GM20000 (cell line): ENCODE data around the gene ELOA.

Experiments
- DNase-seq: peaks from one replicate; pipeline ENCODE4 v3.0.0; 2012; ENCODE audit warnings: low spot score
- CTCF ChIP-seq: IDR thresholded peaks from 2 replicates; pipeline ENCODE4 v1.5.1; 2012; ENCODE audit warnings: mild to moderate bottlenecking, control low read depth; ENCODE audit errors: extremely low read depth, missing control alignments

ELOA gene

DNA sequence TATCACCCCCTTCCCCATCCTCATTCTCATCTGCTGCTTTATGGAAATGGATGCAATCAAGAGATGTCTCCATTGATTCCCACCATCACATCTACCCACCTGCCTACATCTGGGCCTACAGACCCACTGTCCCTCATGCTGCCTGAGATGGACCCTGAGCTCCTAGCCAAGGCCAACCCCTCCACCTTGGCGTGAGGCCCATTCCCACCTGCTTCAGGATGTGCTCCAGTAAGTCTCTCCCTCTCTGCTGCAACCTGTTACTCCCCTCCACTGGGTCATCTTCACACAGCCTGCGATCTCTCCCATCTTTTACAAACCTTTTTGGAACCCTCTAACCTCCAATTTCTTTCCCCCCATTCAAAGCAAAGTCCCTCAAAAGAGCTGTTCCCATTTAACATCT lies 61.8 kb downstream of the ELOA start:
- TF ChIP-seq CTCF, result no peak
- DNase-seq, result no peak

GRCh38 chr1:23806280-23806679 lies 63.0 kb downstream of the ELOA start:
- TF ChIP-seq CTCF, result no peak

GRCh38 chr1:23807453-23807852 lies 64.2 kb downstream of the ELOA start:
- TF ChIP-seq CTCF, result no peak
- DNase-seq, result no peak

More at GRCh38 chr1:23806280-23806679, 63.0 kb downstream of the ELOA start:
- no peak for DNase-seq

DNA sequence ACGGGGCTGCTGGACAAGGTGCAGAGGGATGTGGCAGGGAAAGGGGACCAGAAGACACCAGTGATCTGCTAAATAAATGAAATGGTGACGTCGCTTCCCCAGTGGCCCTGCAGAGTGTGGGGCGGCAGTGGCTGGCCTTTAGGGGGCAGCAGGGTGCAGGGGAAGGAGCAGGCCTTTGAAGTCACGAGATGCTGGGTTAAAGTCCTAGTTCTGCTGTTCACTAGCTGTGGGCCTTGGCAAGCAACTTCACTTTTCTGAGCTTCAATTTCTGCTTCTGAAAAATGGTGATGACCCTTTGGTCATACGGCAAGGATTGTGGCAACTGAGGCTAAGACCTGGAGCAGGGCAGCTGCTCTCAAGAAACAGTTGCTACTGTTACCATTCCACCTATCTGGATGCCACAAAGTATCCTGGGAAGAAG lies 66.5 kb downstream of the ELOA start:
- DNase-seq, result peak; percentile 85
- TF ChIP-seq CTCF, result peak; percentile 96

DNA sequence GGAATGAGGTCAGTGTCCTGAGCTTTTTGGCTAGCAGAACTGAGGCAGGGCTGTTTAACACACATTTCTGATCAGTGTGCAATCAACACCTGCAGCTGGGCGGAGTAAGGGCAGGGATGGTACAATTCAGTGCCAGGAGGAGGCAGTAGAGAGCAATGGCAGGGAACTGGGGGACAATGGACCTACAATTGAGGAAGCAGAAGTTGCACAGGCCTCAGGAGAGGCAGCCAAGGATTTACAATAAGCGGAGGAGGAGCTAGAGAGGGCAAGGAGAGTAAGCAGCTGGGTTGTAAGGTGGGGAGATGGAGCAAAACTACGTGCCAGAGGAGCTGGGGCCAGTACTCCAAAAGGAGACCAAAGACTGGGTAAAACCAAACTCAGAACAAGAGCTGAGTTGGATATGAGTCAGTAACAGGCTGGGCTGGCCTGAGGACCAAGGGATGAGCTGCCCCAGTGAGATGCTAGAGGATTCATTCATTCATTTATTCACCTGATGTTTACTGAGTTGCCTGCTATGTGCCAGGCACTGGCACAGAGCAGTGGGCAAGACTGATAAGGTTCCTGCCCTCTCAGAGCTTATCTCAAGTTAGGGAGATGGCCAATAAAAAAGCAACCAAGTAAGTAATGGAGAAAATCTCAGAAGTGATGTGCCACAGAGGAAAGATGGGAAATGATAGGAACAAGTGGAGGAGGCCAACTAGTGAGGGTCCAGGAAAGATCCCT lies 67.7 kb downstream of the ELOA start:
- DNase-seq, result peak; percentile 69
- TF ChIP-seq CTCF, result peak; percentile 91
